SH-SY5Y (cell line): Measurements from ENCODE around the gene FAM124B.

Experiments
- GATA2 ChIP-seq: IDR thresholded peaks from 2 replicates; pipeline ENCODE4 v1.6.1; 2011; ENCODE audit warnings: mild to moderate bottlenecking, low read depth, low read length
- GATA3 ChIP-seq: IDR thresholded peaks from 2 replicates; pipeline ENCODE4 v1.6.1; 2011; ENCODE audit warnings: low read depth, mild to moderate bottlenecking, low read length, moderate library complexity

DNA sequence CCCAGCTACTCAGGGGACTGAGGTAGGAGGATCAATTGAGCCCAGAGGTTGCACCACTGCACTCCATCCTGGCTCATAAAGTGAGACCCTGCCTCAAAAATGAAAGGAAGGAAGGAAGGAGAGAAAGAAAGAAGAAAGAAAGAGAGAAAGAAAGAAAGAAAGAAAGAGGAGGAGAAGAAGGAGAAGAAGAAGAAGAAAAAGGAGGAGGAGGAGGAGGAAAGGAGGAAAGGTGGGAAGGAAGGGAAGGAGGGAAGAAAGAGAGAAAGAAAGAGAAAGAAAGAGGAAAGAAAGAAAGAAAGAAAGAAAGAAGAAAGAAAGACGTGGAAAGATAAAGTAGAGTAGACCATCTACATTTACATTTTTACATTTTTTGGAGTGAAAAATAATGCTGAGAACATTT is 39.8 kb downstream of the FAM124B start:
- TF ChIP-seq GATA3 (no peak), GATA2 (no peak)
